GM18909 (cell line): ENCODE measurements around the gene ANKRD13A.
"Not testable (repeated sequence)": the region's sequence is repeated elsewhere in the genome, so short reads cannot be mapped to it uniquely, and the experiment has no call there.

ENCODE experiments used
- ATAC-seq: cut with Tn5 transposase; IDR thresholded peaks from one replicate; pipeline ENCODE4 v1.9.1; 2021; ENCODE audit warnings: mild to moderate bottlenecking; ENCODE audit not compliant: unreplicated experiment, poor library complexity

Gene ANKRD13A

GRCh38 chr12:110046451-110047187, 47.4 kb downstream of the ANKRD13A start:
- no peak for ATAC-seq

- ATAC-seq = no peak
Measured at GRCh38 chr12:110047297-110047940, 48.2 kb downstream of the ANKRD13A start.

GRCh38 chr12:110048242-110049027, 49.2 kb downstream of the ANKRD13A start, which contains the start of gene C12orf76:
Gene C12orf76, minus strand, starts transcription at chr12:110048522. Its CDS starts 27 bp downstream, at chr12:110048495.
- peak; percentile 98 for ATAC-seq

- peak; percentile 14 for ATAC-seq
Measured at GRCh38 chr12:110049034-110049433, 49.8 kb downstream of the ANKRD13A start.

GRCh38 chr12:110049666-110050065, 50.4 kb downstream of the ANKRD13A start:
- not testable (repeated sequence) for ATAC-seq

GRCh38 chr12:110050927-110051326, 51.7 kb downstream of the ANKRD13A start:
- ATAC-seq = no peak

GRCh38 chr12:110055375-110056352, 56.4 kb downstream of the ANKRD13A start:
- not testable (repeated sequence) for ATAC-seq

GRCh38 chr12:110056643-110057042, 57.4 kb downstream of the ANKRD13A start:
- not testable (repeated sequence) for ATAC-seq

- no peak for ATAC-seq
Measured at GRCh38 chr12:110058875-110059615, 59.8 kb downstream of the ANKRD13A start.

- ATAC-seq = no peak
Measured at GRCh38 chr12:110059651-110060000, 60.4 kb downstream of the ANKRD13A start.

GRCh38 chr12:110062241-110062640, 63.0 kb downstream of the ANKRD13A start:
- no peak for ATAC-seq

- ATAC-seq = no peak
Measured at GRCh38 chr12:110065540-110065939, 66.3 kb downstream of the ANKRD13A start.

- ATAC-seq = no peak
Measured at GRCh38 chr12:110067531-110067930, 68.3 kb downstream of the ANKRD13A start.

GRCh38 chr12:110068115-110068514, 68.9 kb downstream of the ANKRD13A start:
- not testable (repeated sequence) for ATAC-seq

GRCh38 chr12:110068654-110069053, 69.4 kb downstream of the ANKRD13A start:
- no peak for ATAC-seq

GRCh38 chr12:110071504-110071903, 72.3 kb downstream of the ANKRD13A start:
- ATAC-seq = no peak

- no peak for ATAC-seq
Measured at GRCh38 chr12:110071967-110072366, 72.7 kb downstream of the ANKRD13A start.

GRCh38 chr12:110072636-110073035, 73.4 kb downstream of the ANKRD13A start:
- not testable (repeated sequence) for ATAC-seq
